K562 (cell line): Measurements from ENCODE around the gene ZP1. TPM values are rescaled to one million over a fixed set of nuclear protein-coding genes. Genes with fewer than 3 reads are reported as not detected.

Source experiments
- CAMTA2 ChIP-seq: fragments of 250-450 bp; sonication (Bioruptor Pico); conservative IDR thresholded peaks from 2 replicates; pipeline ENCODE4 v1.5.1; 2022
- CBX2 ChIP-seq: fragments of 200-600 bp; sonication (generic); IDR thresholded peaks from one replicate; pipeline ENCODE4 v1.6.1; 2012; ENCODE audit warnings: mild to moderate bottlenecking, low read length, inconsistent platforms; ENCODE audit not compliant: insufficient read depth, poor library complexity, severe bottlenecking
- CEBPG ChIP-seq, 3 experiments: fragments of 200-800 bp in 1 of 3; sonication (Bioruptor generic) in 1 of 3; sonication (generic) in 1 of 3; formaldehyde crosslinking in 1 of 3; IDR thresholded peaks in 2 of 3; conservative IDR thresholded peaks in 1 of 3; 2 replicates each; pipeline versions ENCODE4 v1.6.1 to v1.8.0; 2016 to 2022; ENCODE audit warnings: missing compliant biosample characterization in 2 of 3, missing genetic modification characterization in 2 of 3, mild to moderate bottlenecking in 1 of 3, missing genetic modification reagents in 1 of 3
- CHD1 ChIP-seq: fragments of 200-600 bp; sonication (generic); IDR thresholded peaks from one replicate; pipeline ENCODE4 v1.6.1; 2012; ENCODE audit warnings: mild to moderate bottlenecking, moderate library complexity, low read length, inconsistent platforms
- ETV1 ChIP-seq: fragments of 450-650 bp; conservative IDR thresholded peaks from 2 replicates; pipeline ENCODE4 v1.6.1; 2016; ENCODE audit warnings: missing genetic modification characterization, control low read depth, low read depth, missing compliant biosample characterization
- ETV6 ChIP-seq, 3 experiments: fragments of 150-350 bp in 1 of 3; sonication (generic) in 1 of 3; formaldehyde crosslinking in 1 of 3; IDR thresholded peaks; 2 replicates each; pipeline versions ENCODE4 v1.6.1 to v1.8.0; 2014 to 2022; ENCODE audit warnings: borderline replicate concordance in 2 of 3, low read depth in 2 of 3, antibody characterized with exemption in 1 of 3, low read length in 1 of 3, mild to moderate bottlenecking in 1 of 3, missing genetic modification reagents in 1 of 3
- FOXK2 ChIP-seq, 2 experiments: fragments of 450-650 bp; IDR thresholded peaks in 1 of 2; conservative IDR thresholded peaks in 1 of 2; 2 replicates each; pipeline ENCODE4 v1.6.1; 2016; ENCODE audit warnings: low read depth in 2 of 2, mild to moderate bottlenecking in 1 of 2
- KLF1 ChIP-seq: fragments of 450-650 bp; IDR thresholded peaks from 2 replicates; pipeline ENCODE4 v1.6.1; 2016; ENCODE audit warnings: missing genetic modification characterization, missing compliant biosample characterization
- MECOM ChIP-seq: fragments of 250-450 bp; sonication (Bioruptor Pico); IDR thresholded peaks from 2 replicates; pipeline ENCODE4 v1.8.0; 2022; ENCODE audit warnings: inconsistent platforms
- MEF2A ChIP-seq: IDR thresholded peaks from 2 replicates; pipeline ENCODE4 v1.6.1; 2011; ENCODE audit warnings: low read depth, mild to moderate bottlenecking, low read length, moderate library complexity; ENCODE audit not compliant: control insufficient read depth
- NCOA6 ChIP-seq: fragments of 450-650 bp; IDR thresholded peaks from 2 replicates; pipeline ENCODE4 v1.6.1; 2017; ENCODE audit warnings: mild to moderate bottlenecking
- NONO ChIP-seq, 2 experiments: fragments of 200-400 bp in 1 of 2; fragments of 450-650 bp in 1 of 2; formaldehyde crosslinking in 1 of 2; IDR thresholded peaks; 2 replicates each; pipeline ENCODE4 v1.6.1; 2017; ENCODE audit warnings: low read depth in 2 of 2, mild to moderate bottlenecking in 2 of 2, moderate library complexity in 2 of 2, low read length in 1 of 2
- POLR2A ChIP-seq: fragments of 450-650 bp; conservative IDR thresholded peaks from 2 replicates; pipeline ENCODE4 v1.6.1; 2016
- SAFB2 ChIP-seq: fragments of 200-400 bp; formaldehyde crosslinking; IDR thresholded peaks from 2 replicates; pipeline ENCODE4 v1.6.1; 2018; ENCODE audit warnings: borderline replicate concordance, low read length, low read depth, moderate library complexity; ENCODE audit not compliant: severe bottlenecking
- SAP30 ChIP-seq: fragments of 200-600 bp; sonication (generic); IDR thresholded peaks from 2 replicates; pipeline ENCODE4 v1.6.1; 2012; ENCODE audit warnings: borderline replicate concordance, low read depth, mild to moderate bottlenecking, moderate library complexity, low read length, control low read depth, inconsistent platforms; ENCODE audit not compliant: insufficient read depth, poor library complexity, severe bottlenecking
- TAF1 ChIP-seq: IDR thresholded peaks from 2 replicates; pipeline ENCODE4 v1.6.1; 2011; ENCODE audit warnings: mild to moderate bottlenecking, low read length, moderate library complexity; ENCODE audit not compliant: insufficient read depth, control insufficient read depth, severe bottlenecking; ENCODE audit errors: extremely low read depth
- TSC22D4 ChIP-seq: fragments of 450-650 bp; IDR thresholded peaks from 2 replicates; pipeline ENCODE4 v1.6.1; 2016; ENCODE audit warnings: missing genetic modification characterization, missing biosample characterization, control low read depth
- ZBTB1 ChIP-seq: sonication (generic); formaldehyde crosslinking; IDR thresholded peaks from 2 replicates; pipeline ENCODE4 v1.8.1; 2023; ENCODE audit warnings: missing genetic modification reagents, low read depth, mild to moderate bottlenecking, borderline replicate concordance
- polyA plus RNA-seq, 8 experiments: library from polyadenylated mRNA; depleted of rRNA in 4 of 8; stranded (reverse) in 5 of 8; unstranded in 3 of 8; fragments of >200 nt; fragmentation: Nextera tagmentation in 2 of 8; fragmentation: Illumina TruSeq in 1 of 8; extraction: Ambion mirVana in 2 of 8; extraction: Trizol in 1 of 8; gene quantifications; 2 replicates each; pipeline versions ENCODE4 v1.2.1 to v1.2.3, GENCODE V29; 2011 to 2014; ENCODE audit warnings: inconsistent platforms in 1 of 8, missing spikeins in 1 of 8
- total RNA-seq, 7 experiments: library from RNA; depleted of rRNA in 6 of 7; stranded (reverse); fragments of >200 nt in 6 of 7; fragmentation: Illumina TruSeq in 2 of 7; extraction: Trizol in 2 of 7; gene quantifications; 2 replicates each; pipeline versions ENCODE4 v1.2.1 to v1.2.3, GENCODE V29; 2011 to 2021; ENCODE audit warnings: low replicate concordance in 1 of 7
- TF ChIP-seq, protein P1 (sequence below): fragments of 250-450 bp; sonication (Bioruptor Pico); IDR thresholded peaks from 2 replicates; pipeline ENCODE4 v1.8.0; 2021; ENCODE audit warnings: moderate library complexity, mild to moderate bottlenecking, inconsistent platforms
- TF ChIP-seq, protein P2 (sequence below): fragments of 200-400 bp; formaldehyde crosslinking; IDR thresholded peaks from 2 replicates; pipeline ENCODE4 v1.6.1; 2017; ENCODE audit warnings: mild to moderate bottlenecking, low read depth, low read length, moderate library complexity

The ZP1 gene
- total and polyA plus RNA-seq, 9 of the 15 experiments (the other 6 are each of a cell fraction or from before 2014, with no cell fraction given) = 0.11 to 0.15 TPM; not detected in 7

DNA sequence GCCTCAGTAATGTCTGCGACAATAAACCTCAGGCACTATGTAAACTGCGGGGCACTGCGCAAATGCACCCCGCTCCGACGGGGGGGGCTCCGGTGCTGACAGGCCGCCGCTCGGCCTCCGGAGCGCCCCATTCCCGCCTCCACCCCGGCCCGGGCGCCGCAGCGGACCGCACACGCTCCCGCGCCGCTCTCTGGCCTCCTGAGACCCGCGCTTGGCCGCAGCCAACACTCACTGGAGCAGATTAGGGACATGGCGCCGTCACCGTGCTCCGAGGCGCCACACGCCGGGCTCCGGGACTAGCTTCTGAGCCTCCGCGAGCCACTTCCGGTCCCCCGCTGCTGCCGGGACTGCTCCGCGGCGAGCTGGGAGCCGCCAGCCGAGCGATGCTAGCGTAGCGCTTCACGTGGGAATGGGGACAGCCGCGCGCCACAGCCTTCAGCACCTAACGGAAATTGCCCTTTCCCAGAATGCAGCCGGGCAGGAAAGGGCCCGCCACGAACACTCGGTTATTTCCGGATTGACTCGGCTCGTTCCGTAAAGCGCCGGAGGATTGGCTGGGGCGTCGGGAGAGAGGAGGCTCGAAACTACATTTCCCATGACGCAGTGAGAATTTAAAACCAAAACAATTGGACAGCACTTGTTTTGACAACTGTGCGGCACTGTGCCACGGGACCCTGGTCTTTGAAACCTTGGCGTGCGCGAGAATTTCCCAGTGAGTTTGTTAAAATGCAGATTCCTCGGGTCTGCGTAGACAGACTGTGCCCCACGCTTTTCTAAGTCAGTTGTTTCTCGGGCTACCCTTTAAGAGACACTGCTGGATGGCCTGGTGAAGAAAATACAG, 39.0 kb downstream of the ZP1 start, which contains the start of gene PRPF19 (continued):
- TF ChIP-seq MEF2A (0 out of 2 replicates have a peak, but pooled peaks have one; percentile 10), ETV1 (peak; percentile 57), FOXK2 (conservative IDR thresholded peaks at IDR 0.05 in 1 of 2, IDR thresholded peaks at IDR 0.05 in 1 of 2; ENCODE audit: low read depth in 2 of 2) (peak; percentile 81 to 84), SAFB2 (no peak), TSC22D4 (tag) (no peak), MECOM (CRISPR knock-in tag) (no peak), CEBPG (CRISPR knock-in tag; IDR thresholded peaks at IDR 0.05) (no peak), CEBPG (tag; conservative IDR thresholded peaks at IDR 0.05 in 1 of 2, IDR thresholded peaks at IDR 0.05 in 1 of 2) (no peak), TAF1 (peak; percentile 92), CAMTA2 (CRISPR knock-in tag) (no peak), POLR2A (peak; percentile 95), KLF1 (tag) (0 out of 2 replicates have a peak, but pooled peaks have one; percentile 35), SAP30 (peak; percentile 81), ETV6 (IDR thresholded peaks at IDR 0.05; ENCODE audit: borderline replicate concordance in 1 of 2, low read depth in 2 of 2, low read length in 1 of 2) (no peak), ETV6 (CRISPR knock-in tag; IDR thresholded peaks at IDR 0.05; ENCODE audit: borderline replicate concordance) (peak; percentile 90; the same call in 1 of the 2 replicates), CBX2 (no peak), NCOA6 (no peak), CHD1 (peak; percentile 63), NONO (IDR thresholded peaks at IDR 0.05; ENCODE audit: low read depth in 2 of 2, low read length in 1 of 2) (peak in 1 of 2 experiments; percentile 52; a peak in 1 of 4 replicates), ZBTB1 (peak; percentile 83; the same call in 1 of the 2 replicates)
- TF ChIP-seq, protein P1, sequence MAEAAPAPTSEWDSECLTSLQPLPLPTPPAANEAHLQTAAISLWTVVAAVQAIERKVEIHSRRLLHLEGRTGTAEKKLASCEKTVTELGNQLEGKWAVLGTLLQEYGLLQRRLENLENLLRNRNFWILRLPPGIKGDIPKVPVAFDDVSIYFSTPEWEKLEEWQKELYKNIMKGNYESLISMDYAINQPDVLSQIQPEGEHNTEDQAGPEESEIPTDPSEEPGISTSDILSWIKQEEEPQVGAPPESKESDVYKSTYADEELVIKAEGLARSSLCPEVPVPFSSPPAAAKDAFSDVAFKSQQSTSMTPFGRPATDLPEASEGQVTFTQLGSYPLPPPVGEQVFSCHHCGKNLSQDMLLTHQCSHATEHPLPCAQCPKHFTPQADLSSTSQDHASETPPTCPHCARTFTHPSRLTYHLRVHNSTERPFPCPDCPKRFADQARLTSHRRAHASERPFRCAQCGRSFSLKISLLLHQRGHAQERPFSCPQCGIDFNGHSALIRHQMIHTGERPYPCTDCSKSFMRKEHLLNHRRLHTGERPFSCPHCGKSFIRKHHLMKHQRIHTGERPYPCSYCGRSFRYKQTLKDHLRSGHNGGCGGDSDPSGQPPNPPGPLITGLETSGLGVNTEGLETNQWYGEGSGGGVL (CRISPR knock-in tag) = no peak
- TF ChIP-seq, protein P2, sequence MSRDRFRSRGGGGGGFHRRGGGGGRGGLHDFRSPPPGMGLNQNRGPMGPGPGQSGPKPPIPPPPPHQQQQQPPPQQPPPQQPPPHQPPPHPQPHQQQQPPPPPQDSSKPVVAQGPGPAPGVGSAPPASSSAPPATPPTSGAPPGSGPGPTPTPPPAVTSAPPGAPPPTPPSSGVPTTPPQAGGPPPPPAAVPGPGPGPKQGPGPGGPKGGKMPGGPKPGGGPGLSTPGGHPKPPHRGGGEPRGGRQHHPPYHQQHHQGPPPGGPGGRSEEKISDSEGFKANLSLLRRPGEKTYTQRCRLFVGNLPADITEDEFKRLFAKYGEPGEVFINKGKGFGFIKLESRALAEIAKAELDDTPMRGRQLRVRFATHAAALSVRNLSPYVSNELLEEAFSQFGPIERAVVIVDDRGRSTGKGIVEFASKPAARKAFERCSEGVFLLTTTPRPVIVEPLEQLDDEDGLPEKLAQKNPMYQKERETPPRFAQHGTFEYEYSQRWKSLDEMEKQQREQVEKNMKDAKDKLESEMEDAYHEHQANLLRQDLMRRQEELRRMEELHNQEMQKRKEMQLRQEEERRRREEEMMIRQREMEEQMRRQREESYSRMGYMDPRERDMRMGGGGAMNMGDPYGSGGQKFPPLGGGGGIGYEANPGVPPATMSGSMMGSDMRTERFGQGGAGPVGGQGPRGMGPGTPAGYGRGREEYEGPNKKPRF = no peak
